Tibial nerve (tissue), 4 donors: Measurements from ENCODE around the gene RUNX2. TPM values are rescaled to one million over a fixed set of nuclear protein-coding genes. Genes with fewer than 3 reads are reported as not detected.

Experiments used
- DNase-seq, 2 donors: peaks; one replicate each; pipeline ENCODE4 v3.0.0-alpha.2; 2019; ENCODE audit warnings: low spot score in 2 of 2
- H3K27ac ChIP-seq, 4 donors: fragments of 200-600 bp; sonication (generic) in 3 of 4; one replicate each; pipeline ENCODE4 v1.5.1; 2017 to 2019; ENCODE audit warnings: mild to moderate bottlenecking in 1 of 4
- H3K27me3 ChIP-seq, 2 donors: fragments of 200-600 bp; sonication (generic) in 1 of 2; one replicate each; pipeline versions ENCODE4 v1.5.1 to v1.6.0; 2017 to 2019
- H3K36me3 ChIP-seq, 3 donors: fragments of 200-600 bp; sonication (generic); one replicate each; pipeline ENCODE4 v1.5.1; 2018 to 2019
- H3K4me1 ChIP-seq, 4 donors: fragments of 200-600 bp; sonication (generic) in 3 of 4; one replicate each; pipeline ENCODE4 v1.5.1; 2017 to 2019
- H3K4me3 ChIP-seq, 4 donors: fragments of 200-600 bp; sonication (generic) in 3 of 4; one replicate each; pipeline ENCODE4 v1.5.1; 2017 to 2019; ENCODE audit warnings: mild to moderate bottlenecking in 1 of 4, moderate library complexity in 1 of 4
- H3K9me3 ChIP-seq, 4 donors: fragments of 200-600 bp; sonication (generic) in 3 of 4; one replicate each; pipeline ENCODE4 v1.5.1; 2017 to 2019
- EP300 ChIP-seq, 2 donors: sonication (generic); formaldehyde crosslinking; IDR thresholded peaks; one replicate each; pipeline ENCODE4 v1.6.1; 2017; ENCODE audit warnings: antibody characterized with exemption in 2 of 2, mild to moderate bottlenecking in 1 of 2
- POLR2A ChIP-seq, 2 donors: fragments of 450-650 bp; IDR thresholded peaks; one replicate each; pipeline ENCODE4 v1.6.1; 2017; ENCODE audit warnings: antibody characterized with exemption in 2 of 2, mild to moderate bottlenecking in 2 of 2, moderate library complexity in 2 of 2
- WGBS, 2 donors: methylation state at CpG; one replicate each; pipeline ENCODE4 v1.1.5; 2018; 5-methylcytosine and 5-hydroxymethylcytosine counted together
- total RNA-seq, 4 donors: library from RNA; depleted of rRNA; stranded (reverse); fragments of >200 nt; gene quantifications; one replicate each; pipeline ENCODE4 v1.1.0, GENCODE V29; 2016
- TF ChIP-seq, protein P1 (sequence below), 5 experiments: fragments of 200-600 bp in 3 of 5; fragments of 450-650 bp in 2 of 5; sonication (generic) in 3 of 5; IDR thresholded peaks; one replicate each; pipeline ENCODE4 v1.5.1; 2016 to 2019; ENCODE audit warnings: antibody characterized with exemption in 5 of 5, mild to moderate bottlenecking in 3 of 5, moderate library complexity in 2 of 5

RUNX2 gene
- total RNA-seq, 4 donors from 2014 or later, result 6.3 to 12.3 (median 7.8) TPM

DNA sequence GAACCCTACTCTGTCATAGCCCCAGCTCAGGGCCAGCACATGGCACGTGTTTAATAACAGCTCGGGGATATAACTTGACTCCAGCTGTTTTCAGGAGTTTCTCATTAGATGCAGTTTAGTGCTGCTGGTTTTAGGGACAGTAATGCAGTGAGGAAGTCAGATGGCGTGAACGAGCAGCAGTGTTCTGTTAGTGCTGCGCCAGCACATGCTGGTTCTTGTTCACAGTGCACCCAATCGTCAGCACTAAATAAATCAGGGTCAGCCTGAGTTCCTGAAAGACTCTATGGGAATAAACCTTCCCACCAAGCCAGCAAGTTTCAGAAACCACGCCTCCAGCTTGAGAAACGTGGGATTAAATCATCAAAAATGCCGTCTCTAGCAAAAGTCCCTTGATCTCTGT, 285.5 kb downstream of the RUNX2 start:
- peak; percentile 27 to 64 for DNase-seq
- H3K27ac ChIP-seq, result peak overlapping the region in 2 of 4 donors; percentile 50 to 53
- 20% methylated on average over 9 of the region's 9 CpGs for WGBS, 2 donors
- H3K9me3 ChIP-seq, result no peaks in the 10 kb centered on the region
- H3K36me3 ChIP-seq, result no peaks in the 10 kb centered on the region
- peaks cover 0 to 5% (median 0%) of the 10 kb centered on the region in 4 donors for H3K4me1 ChIP-seq
- TF ChIP-seq EP300 (IDR thresholded peaks at IDR 0.05), result peak in 1 of 2 donors; percentile 75
- no peak for TF ChIP-seq POLR2A (IDR thresholded peaks at IDR 0.05)
- TF ChIP-seq, protein P1, sequence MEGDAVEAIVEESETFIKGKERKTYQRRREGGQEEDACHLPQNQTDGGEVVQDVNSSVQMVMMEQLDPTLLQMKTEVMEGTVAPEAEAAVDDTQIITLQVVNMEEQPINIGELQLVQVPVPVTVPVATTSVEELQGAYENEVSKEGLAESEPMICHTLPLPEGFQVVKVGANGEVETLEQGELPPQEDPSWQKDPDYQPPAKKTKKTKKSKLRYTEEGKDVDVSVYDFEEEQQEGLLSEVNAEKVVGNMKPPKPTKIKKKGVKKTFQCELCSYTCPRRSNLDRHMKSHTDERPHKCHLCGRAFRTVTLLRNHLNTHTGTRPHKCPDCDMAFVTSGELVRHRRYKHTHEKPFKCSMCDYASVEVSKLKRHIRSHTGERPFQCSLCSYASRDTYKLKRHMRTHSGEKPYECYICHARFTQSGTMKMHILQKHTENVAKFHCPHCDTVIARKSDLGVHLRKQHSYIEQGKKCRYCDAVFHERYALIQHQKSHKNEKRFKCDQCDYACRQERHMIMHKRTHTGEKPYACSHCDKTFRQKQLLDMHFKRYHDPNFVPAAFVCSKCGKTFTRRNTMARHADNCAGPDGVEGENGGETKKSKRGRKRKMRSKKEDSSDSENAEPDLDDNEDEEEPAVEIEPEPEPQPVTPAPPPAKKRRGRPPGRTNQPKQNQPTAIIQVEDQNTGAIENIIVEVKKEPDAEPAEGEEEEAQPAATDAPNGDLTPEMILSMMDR (IDR thresholded peaks at IDR 0.05), result no peak
- H3K27me3 ChIP-seq, result no peaks in the 10 kb centered on the region
- no peak overlapping the region for H3K4me3 ChIP-seq

DNA sequence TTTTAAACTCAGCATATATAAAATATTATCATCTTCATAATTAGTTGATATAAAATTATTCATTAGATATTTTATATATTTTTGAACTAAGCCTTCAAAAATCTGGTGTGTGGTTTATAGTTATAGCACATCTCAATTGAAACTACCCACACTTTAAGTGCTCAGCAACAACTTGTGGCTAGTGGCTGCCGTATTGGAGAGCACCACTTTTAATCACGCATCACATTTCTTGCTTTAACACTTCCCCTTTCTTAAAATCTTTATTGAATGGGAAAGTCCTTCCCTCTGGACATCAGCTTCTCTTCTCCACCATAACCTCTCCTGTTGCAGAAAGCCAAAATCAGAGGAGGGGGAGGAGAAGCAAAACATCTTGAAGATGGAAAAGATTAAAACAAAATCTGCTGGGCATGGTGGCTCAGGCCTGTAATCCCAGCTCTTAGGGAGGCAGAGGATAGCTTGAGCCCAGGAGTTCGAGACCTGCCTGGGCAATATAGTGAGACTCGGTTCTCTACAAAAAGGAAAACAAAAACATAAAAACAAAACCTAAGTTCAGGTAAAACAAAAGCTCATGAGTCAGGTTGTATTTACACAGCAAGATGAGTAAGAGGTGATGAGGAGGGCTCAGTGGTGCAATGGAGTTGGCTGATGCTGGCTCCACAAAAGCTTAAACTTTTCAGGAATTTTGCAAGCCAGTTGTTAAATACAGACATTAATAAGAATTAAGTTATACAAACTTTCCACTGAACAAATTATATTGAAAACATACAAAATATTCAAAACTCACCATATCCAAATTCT, 286.6 kb downstream of the RUNX2 start:
- Histone ChIP-seq H3K4me3 (no peak overlapping the region), H3K27ac (no peak overlapping the region), H3K4me1 (peaks cover 0 to 7% (median 0%) of the 10 kb centered on the region in 4 donors), H3K27me3 (no peaks in the 10 kb centered on the region), H3K9me3 (no peaks in the 10 kb centered on the region), H3K36me3 (no peaks in the 10 kb centered on the region)
- TF ChIP-seq, protein P1 (IDR thresholded peaks at IDR 0.05), result no peak
- TF ChIP-seq EP300 (IDR thresholded peaks at IDR 0.05) (no peak), POLR2A (IDR thresholded peaks at IDR 0.05) (no peak)
- DNase-seq, result no peak
- 81 to 89% methylated on average over 4 of the region's 4 CpGs for WGBS, 2 donors

DNA sequence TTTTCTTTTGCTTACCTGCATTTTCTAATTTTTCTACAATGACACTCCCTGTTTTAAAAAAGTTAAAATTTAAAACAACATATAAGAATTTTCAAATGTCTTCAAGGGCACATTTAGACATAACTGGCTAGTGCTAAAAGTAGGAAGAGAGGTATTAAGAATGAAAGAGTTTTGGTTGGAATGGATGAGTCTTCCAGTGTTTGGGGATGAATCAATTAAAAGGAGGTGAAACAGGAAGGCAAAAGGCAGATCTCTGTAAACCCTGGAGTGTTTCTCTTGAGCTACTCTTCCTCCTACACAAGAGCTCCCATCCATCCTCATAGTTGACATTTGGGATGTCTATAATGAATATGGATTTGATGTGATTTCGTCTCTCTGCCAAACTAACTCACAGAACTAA, 288.1 kb downstream of the RUNX2 start:
- H3K36me3 ChIP-seq, result no peaks in the 10 kb centered on the region
- TF ChIP-seq POLR2A (IDR thresholded peaks at IDR 0.05) (no peak), EP300 (IDR thresholded peaks at IDR 0.05) (no peak)
- TF ChIP-seq, protein P1 (IDR thresholded peaks at IDR 0.05), result no peak
- no peak overlapping the region for H3K27ac ChIP-seq
- 92 to 97% methylated on average over 1 of the region's 1 CpG for WGBS, 2 donors
- no peak overlapping the region for H3K4me3 ChIP-seq
- H3K27me3 ChIP-seq, result no peaks in the 10 kb centered on the region
- peaks cover 0 to 13% (median 0%) of the 10 kb centered on the region in 4 donors for H3K4me1 ChIP-seq
- no peak for DNase-seq
- H3K9me3 ChIP-seq, result no peaks in the 10 kb centered on the region

DNA sequence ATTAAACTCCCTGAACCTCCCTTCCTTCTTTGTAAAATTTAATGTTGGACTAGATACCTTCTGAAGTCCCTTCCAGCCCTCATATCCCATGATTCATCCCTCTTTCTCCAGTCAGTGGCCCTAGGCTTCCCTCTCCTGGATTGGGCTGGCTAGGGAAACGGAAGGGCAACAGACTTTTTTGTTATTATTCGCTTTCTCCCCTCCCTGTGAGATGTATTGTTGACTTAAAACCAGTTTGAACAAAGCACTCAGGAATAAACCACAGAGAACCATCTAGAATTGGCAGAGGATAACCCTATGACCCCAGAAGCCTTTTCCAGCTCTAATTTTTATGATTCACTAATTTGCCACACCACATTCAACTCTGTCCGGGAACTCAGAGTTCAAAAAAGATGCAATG, 289.3 kb downstream of the RUNX2 start:
- peaks cover 0 to 13% (median 0%) of the 10 kb centered on the region in 4 donors for H3K4me1 ChIP-seq
- no peaks in the 10 kb centered on the region for H3K27me3 ChIP-seq
- TF ChIP-seq, protein P1 (IDR thresholded peaks at IDR 0.05), result no peak
- TF ChIP-seq EP300 (IDR thresholded peaks at IDR 0.05), result no peak
- no peak for TF ChIP-seq POLR2A (IDR thresholded peaks at IDR 0.05)
- H3K9me3 ChIP-seq, result no peaks in the 10 kb centered on the region
- no peak for DNase-seq
- H3K36me3 ChIP-seq, result no peaks in the 10 kb centered on the region
- WGBS, 2 donors, result 84 to 89% methylated on average over 3 of the region's 3 CpGs
- no peak overlapping the region for H3K4me3 ChIP-seq
- H3K27ac ChIP-seq, result no peak overlapping the region

DNA sequence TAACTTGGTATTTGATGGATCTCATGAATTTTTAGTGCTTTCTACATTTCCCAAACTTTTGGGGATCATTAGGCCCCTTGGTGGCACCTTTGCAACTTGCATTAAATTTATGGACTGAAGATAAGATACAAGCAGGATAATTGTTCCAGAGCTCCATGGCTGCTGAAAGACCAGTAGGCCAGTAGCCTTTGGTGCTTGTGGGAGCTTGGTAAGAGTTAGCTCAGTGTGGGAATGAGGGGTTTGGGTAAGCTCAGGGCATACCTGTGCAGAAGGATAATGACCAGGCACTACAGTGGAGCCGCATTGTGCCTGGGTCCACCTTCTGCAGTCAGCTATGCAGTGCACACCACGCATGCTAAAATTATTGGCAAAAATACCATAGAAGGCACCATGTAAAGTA, 290.1 kb downstream of the RUNX2 start:
- Histone ChIP-seq H3K27me3 (no peaks in the 10 kb centered on the region), H3K36me3 (no peaks in the 10 kb centered on the region), H3K4me1 (peaks cover 0 to 13% (median 0%) of the 10 kb centered on the region in 4 donors), H3K27ac (no peak overlapping the region), H3K4me3 (no peak overlapping the region), H3K9me3 (no peaks in the 10 kb centered on the region)
- DNase-seq, result no peak
- no peak for TF ChIP-seq EP300 (IDR thresholded peaks at IDR 0.05)
- WGBS, 2 donors, result 96% methylated on average over 2 of the region's 2 CpGs
